NT2/D1 (cell line): ENCODE results near the gene NELFB.

Experiments
- SUZ12 ChIP-seq: IDR thresholded peaks from 2 replicates; pipeline ENCODE4 v1.6.1; 2011; ENCODE audit not compliant: insufficient read length, insufficient read depth; ENCODE audit errors: extremely low read depth
- ZNF274 ChIP-seq: IDR thresholded peaks from 2 replicates; pipeline ENCODE4 v1.6.1; 2011; ENCODE audit warnings: mild to moderate bottlenecking, low read depth, low read length

- TF ChIP-seq ZNF274: no peak
- TF ChIP-seq SUZ12: no peak
Observed at GRCh38 chr9:137236238-137236935, 18.7 kb upstream of the NELFB start.
